WTC11 (cell line): ENCODE results near the gene TCF3. TPM values are rescaled to one million over a fixed set of nuclear protein-coding genes. Genes with fewer than 3 reads are reported as not detected.
A peak's percentile ranks its signal among the peaks of the same experiment; 100 is the strongest.

Source experiments
- CBFB ChIP-seq: sonication (generic); formaldehyde crosslinking; IDR thresholded peaks from 2 replicates; pipeline ENCODE4 v1.8.1; 2022; ENCODE audit warnings: mild to moderate bottlenecking, low read depth, missing genetic modification reagents
- FOXK1 ChIP-seq: sonication (generic); formaldehyde crosslinking; IDR thresholded peaks from 2 replicates; pipeline ENCODE4 v1.8.0; 2022; ENCODE audit warnings: mild to moderate bottlenecking, moderate library complexity, missing genetic modification reagents
- GTF2I ChIP-seq: fragments of 250-450 bp; sonication (Bioruptor Pico); conservative IDR thresholded peaks from 2 replicates; pipeline ENCODE4 v1.4.0; 2021; ENCODE audit warnings: mild to moderate bottlenecking
- HMGA2 ChIP-seq: fragments of 250-450 bp; sonication (Bioruptor Pico); IDR thresholded peaks from 2 replicates; pipeline ENCODE4 v1.4.0; 2021; ENCODE audit warnings: mild to moderate bottlenecking, moderate library complexity
- IRF2 ChIP-seq: sonication (generic); formaldehyde crosslinking; IDR thresholded peaks from 2 replicates; pipeline ENCODE4 v1.8.0; 2022; ENCODE audit warnings: low read depth, missing genetic modification reagents, borderline replicate concordance
- JAZF1 ChIP-seq: fragments of 250-450 bp; sonication (Bioruptor Pico); IDR thresholded peaks from 2 replicates; pipeline ENCODE4 v1.9.0; 2021; ENCODE audit warnings: moderate library complexity, mild to moderate bottlenecking, inconsistent platforms
- KAT7 ChIP-seq: sonication (generic); formaldehyde crosslinking; IDR thresholded peaks from 2 replicates; pipeline ENCODE4 v1.8.1; 2023; ENCODE audit warnings: missing genetic modification reagents, mild to moderate bottlenecking, borderline replicate concordance
- NFATC4 ChIP-seq: fragments of 250-450 bp; sonication (Bioruptor Pico); IDR thresholded peaks from 2 replicates; pipeline ENCODE4 v1.9.0; 2021; ENCODE audit warnings: mild to moderate bottlenecking
- NR2C2 ChIP-seq: sonication (generic); formaldehyde crosslinking; IDR thresholded peaks from 2 replicates; pipeline ENCODE4 v1.8.0; 2022; ENCODE audit warnings: mild to moderate bottlenecking, missing genetic modification reagents
- OVOL2 ChIP-seq: fragments of 250-450 bp; sonication (Bioruptor Pico); IDR thresholded peaks from 2 replicates; pipeline ENCODE4 v1.9.0; 2021; ENCODE audit warnings: mild to moderate bottlenecking, borderline replicate concordance
- PRRX2 ChIP-seq: fragments of 250-450 bp; sonication (Bioruptor Pico); IDR thresholded peaks from 2 replicates; pipeline ENCODE4 v1.8.0; 2021; ENCODE audit warnings: mild to moderate bottlenecking
- SMAD4 ChIP-seq: sonication (generic); formaldehyde crosslinking; IDR thresholded peaks from 2 replicates; pipeline ENCODE4 v1.8.0; 2022; ENCODE audit warnings: mild to moderate bottlenecking, missing genetic modification reagents
- SP1 ChIP-seq: sonication (generic); formaldehyde crosslinking; conservative IDR thresholded peaks from 2 replicates; pipeline ENCODE4 v1.8.1; 2022; ENCODE audit warnings: missing genetic modification reagents
- TEAD4 ChIP-seq: sonication (generic); formaldehyde crosslinking; IDR thresholded peaks from 2 replicates; pipeline ENCODE4 v1.8.0; 2022; ENCODE audit warnings: mild to moderate bottlenecking, missing genetic modification reagents
- ZNF138 ChIP-seq: sonication (generic); formaldehyde crosslinking; conservative IDR thresholded peaks from 2 replicates; pipeline ENCODE4 v1.8.1; 2022; ENCODE audit warnings: mild to moderate bottlenecking, moderate library complexity, missing genetic modification reagents
- ZNF219 ChIP-seq: sonication (generic); formaldehyde crosslinking; IDR thresholded peaks from 2 replicates; pipeline ENCODE4 v1.8.0; 2023; ENCODE audit warnings: missing genetic modification reagents, mild to moderate bottlenecking, borderline replicate concordance
- ZNF317 ChIP-seq: sonication (generic); formaldehyde crosslinking; IDR thresholded peaks from 2 replicates; pipeline ENCODE4 v1.8.1; 2023; ENCODE audit warnings: low read depth, mild to moderate bottlenecking, moderate library complexity, missing genetic modification reagents, borderline replicate concordance
- ZNF423 ChIP-seq: fragments of 250-450 bp; sonication (Bioruptor Pico); IDR thresholded peaks from 2 replicates; pipeline ENCODE4 v2.1.2; 2022; ENCODE audit warnings: mild to moderate bottlenecking, moderate library complexity
- ZNF671 ChIP-seq: fragments of 250-450 bp; sonication (Bioruptor Pico); IDR thresholded peaks from 2 replicates; pipeline ENCODE4 v1.8.0; 2021; ENCODE audit warnings: mild to moderate bottlenecking
- total RNA-seq: library from RNA; stranded (reverse); gene quantifications from 3 replicates; pipeline ENCODE4 v1.2.3, GENCODE V29; 2021
- TF ChIP-seq, protein P1 (sequence below): sonication (generic); formaldehyde crosslinking; IDR thresholded peaks from 2 replicates; pipeline ENCODE4 v1.8.0; 2023; ENCODE audit warnings: missing genetic modification reagents, mild to moderate bottlenecking, borderline replicate concordance
- TF ChIP-seq, protein P2 (sequence below): sonication (generic); formaldehyde crosslinking; conservative IDR thresholded peaks from 2 replicates; pipeline ENCODE4 v1.8.1; 2023; ENCODE audit warnings: mild to moderate bottlenecking, low read depth, missing genetic modification reagents, moderate library complexity
- TF ChIP-seq, protein P3 (sequence below): sonication (generic); formaldehyde crosslinking; IDR thresholded peaks from 2 replicates; pipeline ENCODE4 v1.8.1; 2022; ENCODE audit warnings: low read depth, missing genetic modification reagents, borderline replicate concordance
- TF ChIP-seq, protein P4 (sequence below): sonication (generic); formaldehyde crosslinking; IDR thresholded peaks from 2 replicates; pipeline ENCODE4 v1.8.1; 2022; ENCODE audit warnings: low read depth, mild to moderate bottlenecking, moderate library complexity, missing genetic modification reagents, borderline replicate concordance
- TF ChIP-seq, protein P5 (sequence below): sonication (generic); formaldehyde crosslinking; IDR thresholded peaks from 2 replicates; pipeline ENCODE4 v1.8.1; 2023; ENCODE audit warnings: mild to moderate bottlenecking, moderate library complexity, missing genetic modification reagents
- TF ChIP-seq, protein P6 (sequence below): sonication (generic); formaldehyde crosslinking; IDR thresholded peaks from 2 replicates; pipeline ENCODE4 v1.8.0; 2022; ENCODE audit warnings: mild to moderate bottlenecking, missing genetic modification reagents

Gene TCF3
- total RNA-seq, 1 experiment from 2014 or later, result 324 TPM

DNA sequence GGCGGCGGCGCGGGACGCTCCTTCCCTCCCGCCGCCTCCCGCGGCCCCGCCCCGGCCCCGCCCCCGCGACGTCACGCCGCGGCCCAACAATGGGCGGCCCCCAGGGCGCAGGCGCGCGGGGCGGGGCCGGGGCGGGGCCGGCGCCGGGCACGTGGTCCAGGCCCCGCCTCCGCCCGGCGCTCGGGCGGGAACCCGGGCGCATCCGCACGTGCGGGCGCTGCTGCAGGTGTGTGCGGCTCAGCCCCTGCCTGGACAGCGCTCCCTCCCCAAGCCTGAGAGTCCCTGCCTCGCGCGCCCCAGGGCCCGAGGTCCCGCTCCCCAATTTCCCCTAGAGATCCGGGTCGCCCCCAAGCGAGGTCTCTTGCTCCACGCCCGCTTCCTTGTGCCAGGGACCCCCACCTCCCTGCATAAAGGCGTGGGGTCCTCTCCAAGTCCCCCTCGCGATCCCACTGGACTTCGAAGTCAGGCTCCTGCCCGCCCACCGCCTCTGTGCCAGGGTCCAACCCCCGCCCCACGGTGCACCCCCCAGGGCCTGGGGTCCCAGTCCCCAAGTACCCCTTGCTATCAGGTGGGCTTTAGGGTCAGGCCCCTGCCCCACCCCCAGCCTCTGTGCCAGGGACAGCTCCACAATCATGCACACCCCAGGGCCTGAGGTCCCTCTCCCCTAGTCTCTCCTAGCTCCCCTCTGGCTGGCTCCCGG, 83.9 kb downstream of the TCF3 start, which contains the start of gene MEX3D (continued):
- TF ChIP-seq, protein P1, sequence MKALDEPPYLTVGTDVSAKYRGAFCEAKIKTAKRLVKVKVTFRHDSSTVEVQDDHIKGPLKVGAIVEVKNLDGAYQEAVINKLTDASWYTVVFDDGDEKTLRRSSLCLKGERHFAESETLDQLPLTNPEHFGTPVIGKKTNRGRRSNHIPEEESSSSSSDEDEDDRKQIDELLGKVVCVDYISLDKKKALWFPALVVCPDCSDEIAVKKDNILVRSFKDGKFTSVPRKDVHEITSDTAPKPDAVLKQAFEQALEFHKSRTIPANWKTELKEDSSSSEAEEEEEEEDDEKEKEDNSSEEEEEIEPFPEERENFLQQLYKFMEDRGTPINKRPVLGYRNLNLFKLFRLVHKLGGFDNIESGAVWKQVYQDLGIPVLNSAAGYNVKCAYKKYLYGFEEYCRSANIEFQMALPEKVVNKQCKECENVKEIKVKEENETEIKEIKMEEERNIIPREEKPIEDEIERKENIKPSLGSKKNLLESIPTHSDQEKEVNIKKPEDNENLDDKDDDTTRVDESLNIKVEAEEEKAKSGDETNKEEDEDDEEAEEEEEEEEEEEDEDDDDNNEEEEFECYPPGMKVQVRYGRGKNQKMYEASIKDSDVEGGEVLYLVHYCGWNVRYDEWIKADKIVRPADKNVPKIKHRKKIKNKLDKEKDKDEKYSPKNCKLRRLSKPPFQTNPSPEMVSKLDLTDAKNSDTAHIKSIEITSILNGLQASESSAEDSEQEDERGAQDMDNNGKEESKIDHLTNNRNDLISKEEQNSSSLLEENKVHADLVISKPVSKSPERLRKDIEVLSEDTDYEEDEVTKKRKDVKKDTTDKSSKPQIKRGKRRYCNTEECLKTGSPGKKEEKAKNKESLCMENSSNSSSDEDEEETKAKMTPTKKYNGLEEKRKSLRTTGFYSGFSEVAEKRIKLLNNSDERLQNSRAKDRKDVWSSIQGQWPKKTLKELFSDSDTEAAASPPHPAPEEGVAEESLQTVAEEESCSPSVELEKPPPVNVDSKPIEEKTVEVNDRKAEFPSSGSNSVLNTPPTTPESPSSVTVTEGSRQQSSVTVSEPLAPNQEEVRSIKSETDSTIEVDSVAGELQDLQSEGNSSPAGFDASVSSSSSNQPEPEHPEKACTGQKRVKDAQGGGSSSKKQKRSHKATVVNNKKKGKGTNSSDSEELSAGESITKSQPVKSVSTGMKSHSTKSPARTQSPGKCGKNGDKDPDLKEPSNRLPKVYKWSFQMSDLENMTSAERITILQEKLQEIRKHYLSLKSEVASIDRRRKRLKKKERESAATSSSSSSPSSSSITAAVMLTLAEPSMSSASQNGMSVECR (CRISPR knock-in tag), result peak; percentile 96
- TF ChIP-seq CBFB (CRISPR knock-in tag) (0 out of 2 replicates have a peak, but pooled peaks have one; percentile 62), JAZF1 (no peak), GTF2I (CRISPR knock-in tag) (no peak), ZNF219 (CRISPR knock-in tag) (peak; percentile 93; the same call in 1 of the 2 replicates), SP1 (peak; percentile 92), ZNF138 (CRISPR knock-in tag) (peak; percentile 63; the same call in 1 of the 2 replicates), HMGA2 (CRISPR knock-in tag) (no peak), ZNF317 (peak; percentile 76), ZNF671 (CRISPR knock-in tag) (no peak), IRF2 (CRISPR knock-in tag) (peak; percentile 52; the same call in 1 of the 2 replicates), FOXK1 (CRISPR knock-in tag) (peak; percentile 95), NFATC4 (CRISPR knock-in tag) (no peak), TEAD4 (CRISPR knock-in tag) (peak; percentile 88), ZNF423 (CRISPR knock-in tag) (no peak), NR2C2 (CRISPR knock-in tag) (peak; percentile 70; the same call in 1 of the 2 replicates), OVOL2 (CRISPR knock-in tag) (no peak), PRRX2 (CRISPR knock-in tag) (no peak), SMAD4 (CRISPR knock-in tag) (peak; percentile 86; the same call in 1 of the 2 replicates), KAT7 (0 out of 2 replicates have a peak, but pooled peaks have one; percentile 74)
- TF ChIP-seq, protein P2, sequence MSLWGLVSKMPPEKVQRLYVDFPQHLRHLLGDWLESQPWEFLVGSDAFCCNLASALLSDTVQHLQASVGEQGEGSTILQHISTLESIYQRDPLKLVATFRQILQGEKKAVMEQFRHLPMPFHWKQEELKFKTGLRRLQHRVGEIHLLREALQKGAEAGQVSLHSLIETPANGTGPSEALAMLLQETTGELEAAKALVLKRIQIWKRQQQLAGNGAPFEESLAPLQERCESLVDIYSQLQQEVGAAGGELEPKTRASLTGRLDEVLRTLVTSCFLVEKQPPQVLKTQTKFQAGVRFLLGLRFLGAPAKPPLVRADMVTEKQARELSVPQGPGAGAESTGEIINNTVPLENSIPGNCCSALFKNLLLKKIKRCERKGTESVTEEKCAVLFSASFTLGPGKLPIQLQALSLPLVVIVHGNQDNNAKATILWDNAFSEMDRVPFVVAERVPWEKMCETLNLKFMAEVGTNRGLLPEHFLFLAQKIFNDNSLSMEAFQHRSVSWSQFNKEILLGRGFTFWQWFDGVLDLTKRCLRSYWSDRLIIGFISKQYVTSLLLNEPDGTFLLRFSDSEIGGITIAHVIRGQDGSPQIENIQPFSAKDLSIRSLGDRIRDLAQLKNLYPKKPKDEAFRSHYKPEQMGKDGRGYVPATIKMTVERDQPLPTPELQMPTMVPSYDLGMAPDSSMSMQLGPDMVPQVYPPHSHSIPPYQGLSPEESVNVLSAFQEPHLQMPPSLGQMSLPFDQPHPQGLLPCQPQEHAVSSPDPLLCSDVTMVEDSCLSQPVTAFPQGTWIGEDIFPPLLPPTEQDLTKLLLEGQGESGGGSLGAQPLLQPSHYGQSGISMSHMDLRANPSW (CRISPR knock-in tag), result no peak
- TF ChIP-seq, protein P3, sequence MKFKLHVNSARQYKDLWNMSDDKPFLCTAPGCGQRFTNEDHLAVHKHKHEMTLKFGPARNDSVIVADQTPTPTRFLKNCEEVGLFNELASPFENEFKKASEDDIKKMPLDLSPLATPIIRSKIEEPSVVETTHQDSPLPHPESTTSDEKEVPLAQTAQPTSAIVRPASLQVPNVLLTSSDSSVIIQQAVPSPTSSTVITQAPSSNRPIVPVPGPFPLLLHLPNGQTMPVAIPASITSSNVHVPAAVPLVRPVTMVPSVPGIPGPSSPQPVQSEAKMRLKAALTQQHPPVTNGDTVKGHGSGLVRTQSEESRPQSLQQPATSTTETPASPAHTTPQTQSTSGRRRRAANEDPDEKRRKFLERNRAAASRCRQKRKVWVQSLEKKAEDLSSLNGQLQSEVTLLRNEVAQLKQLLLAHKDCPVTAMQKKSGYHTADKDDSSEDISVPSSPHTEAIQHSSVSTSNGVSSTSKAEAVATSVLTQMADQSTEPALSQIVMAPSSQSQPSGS (CRISPR knock-in tag), result 0 out of 2 replicates have a peak, but pooled peaks have one; percentile 68
- TF ChIP-seq, protein P4, sequence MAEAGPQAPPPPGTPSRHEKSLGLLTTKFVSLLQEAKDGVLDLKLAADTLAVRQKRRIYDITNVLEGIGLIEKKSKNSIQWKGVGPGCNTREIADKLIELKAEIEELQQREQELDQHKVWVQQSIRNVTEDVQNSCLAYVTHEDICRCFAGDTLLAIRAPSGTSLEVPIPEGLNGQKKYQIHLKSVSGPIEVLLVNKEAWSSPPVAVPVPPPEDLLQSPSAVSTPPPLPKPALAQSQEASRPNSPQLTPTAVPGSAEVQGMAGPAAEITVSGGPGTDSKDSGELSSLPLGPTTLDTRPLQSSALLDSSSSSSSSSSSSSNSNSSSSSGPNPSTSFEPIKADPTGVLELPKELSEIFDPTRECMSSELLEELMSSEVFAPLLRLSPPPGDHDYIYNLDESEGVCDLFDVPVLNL, result peak; percentile 87
- TF ChIP-seq, protein P5, sequence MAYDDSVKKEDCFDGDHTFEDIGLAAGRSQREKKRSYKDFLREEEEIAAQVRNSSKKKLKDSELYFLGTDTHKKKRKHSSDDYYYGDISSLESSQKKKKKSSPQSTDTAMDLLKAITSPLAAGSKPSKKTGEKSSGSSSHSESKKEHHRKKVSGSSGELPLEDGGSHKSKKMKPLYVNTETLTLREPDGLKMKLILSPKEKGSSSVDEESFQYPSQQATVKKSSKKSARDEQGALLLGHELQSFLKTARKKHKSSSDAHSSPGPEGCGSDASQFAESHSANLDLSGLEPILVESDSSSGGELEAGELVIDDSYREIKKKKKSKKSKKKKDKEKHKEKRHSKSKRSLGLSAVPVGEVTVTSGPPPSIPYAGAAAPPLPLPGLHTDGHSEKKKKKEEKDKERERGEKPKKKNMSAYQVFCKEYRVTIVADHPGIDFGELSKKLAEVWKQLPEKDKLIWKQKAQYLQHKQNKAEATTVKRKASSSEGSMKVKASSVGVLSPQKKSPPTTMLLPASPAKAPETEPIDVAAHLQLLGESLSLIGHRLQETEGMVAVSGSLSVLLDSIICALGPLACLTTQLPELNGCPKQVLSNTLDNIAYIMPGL, result 0 out of 2 replicates have a peak, but pooled peaks have one; percentile 50
- TF ChIP-seq, protein P6, sequence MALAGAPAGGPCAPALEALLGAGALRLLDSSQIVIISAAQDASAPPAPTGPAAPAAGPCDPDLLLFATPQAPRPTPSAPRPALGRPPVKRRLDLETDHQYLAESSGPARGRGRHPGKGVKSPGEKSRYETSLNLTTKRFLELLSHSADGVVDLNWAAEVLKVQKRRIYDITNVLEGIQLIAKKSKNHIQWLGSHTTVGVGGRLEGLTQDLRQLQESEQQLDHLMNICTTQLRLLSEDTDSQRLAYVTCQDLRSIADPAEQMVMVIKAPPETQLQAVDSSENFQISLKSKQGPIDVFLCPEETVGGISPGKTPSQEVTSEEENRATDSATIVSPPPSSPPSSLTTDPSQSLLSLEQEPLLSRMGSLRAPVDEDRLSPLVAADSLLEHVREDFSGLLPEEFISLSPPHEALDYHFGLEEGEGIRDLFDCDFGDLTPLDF (CRISPR knock-in tag), result peak; percentile 94
